ENCODE data around the gene MLPH. TPM values are rescaled to one million over a fixed set of nuclear protein-coding genes. Genes with fewer than 3 reads are reported as not detected.

MLPH gene
- total and polyA plus RNA-seq, 2 of the 4 experiments (the other 2 are of a cell fraction), result 13.8 to 21.6 TPM

DNA sequence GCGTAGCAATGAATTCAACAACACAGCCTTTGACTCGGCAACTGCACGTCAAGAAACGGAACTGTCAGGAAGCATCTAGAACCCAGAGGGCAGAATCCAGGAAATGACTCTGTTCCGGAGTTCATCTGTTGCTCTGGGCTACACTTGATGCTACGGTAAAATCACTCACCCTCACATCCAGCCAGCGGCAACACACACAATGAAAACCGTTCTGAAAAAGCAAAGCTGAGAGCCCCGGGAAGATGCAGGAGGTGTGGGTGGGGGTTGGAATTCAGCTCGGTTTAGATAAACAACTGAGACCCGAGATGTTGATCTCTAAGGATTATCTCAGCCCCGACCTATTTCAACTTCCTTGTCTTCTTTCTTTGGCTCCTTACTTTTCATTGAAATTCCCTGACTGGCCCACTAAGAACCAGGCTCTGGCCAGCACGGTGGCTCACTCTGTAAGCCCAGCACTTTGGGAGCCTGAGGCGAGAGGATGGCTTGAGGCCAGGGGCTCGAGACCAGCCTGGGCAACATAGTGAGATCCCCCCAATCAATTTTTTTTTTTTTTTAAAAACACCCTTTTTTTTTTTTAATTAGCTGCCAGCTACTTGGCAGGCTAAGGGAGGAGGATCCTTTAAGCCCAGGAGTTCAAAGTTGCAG is 116.8 kb downstream of the MLPH start:
- DNase-seq (peak; percentile 80), ATAC-seq (ENCODE audit: low read depth) (peak; percentile 76)
- Histone ChIP-seq H4K8ac (ENCODE audit: low read depth in 2 of 2, low read length in 2 of 2) (peak overlapping the region; percentile 15 to 89; a peak in 3 of 4 replicates), H3K9me1 (ENCODE audit: insufficient read depth, low read length) (peaks cover 9% of the 10 kb centered on the region; the same call in 1 of the 2 replicates), H3K4me2 (ENCODE audit: low read depth, low read length) (peak overlapping the region; percentile 62), H3K14ac (replicated peaks; ENCODE audit: low read depth, low read length) (peak overlapping the region; percentile 75), H2BK20ac (ENCODE audit: low read depth, low read length) (peak overlapping the region; percentile 93), H3K9ac (ENCODE audit: low read depth, low read length) (no peak overlapping the region; the same call in 1 of the 2 replicates), H4K20me1 (ENCODE audit: insufficient read depth, low read length) (no peaks in the 10 kb centered on the region), H3K18ac (ENCODE audit: low read depth, low read length) (peak overlapping the region; percentile 16), H3K23ac (ENCODE audit: low read depth, low read length) (peak overlapping the region; percentile 54), H3K36me3 (ENCODE audit: control insufficient read depth, insufficient read depth, low read length) (no peaks in the 10 kb centered on the region), H2AK9ac (replicated peaks; ENCODE audit: low read depth, low read length, poor library complexity) (peak overlapping the region; percentile 93), H2BK15ac (ENCODE audit: low read depth, low read length) (peak overlapping the region; percentile 72; the same call in 1 of the 3 replicates), H2BK5ac (ENCODE audit: low read depth, low read length, poor library complexity, severe bottlenecking) (peak overlapping the region; percentile 51), H3K27me3 (ENCODE audit: control insufficient read depth, insufficient read depth, low read length) (no peaks in the 10 kb centered on the region), H4K91ac (ENCODE audit: insufficient read depth, low read depth, low read length) (peak overlapping the region; percentile 82), H3K79me1 (ENCODE audit: low read depth in 1 of 2, low read length in 2 of 2) (no peaks in the 10 kb centered on the region), H4K5ac (ENCODE audit: low read depth, low read length) (peak overlapping the region; percentile 4), H3K4me1 (ENCODE audit: control insufficient read depth, insufficient read depth, low read length) (peaks cover 7% of the 10 kb centered on the region), H2AFZ (replicated peaks; ENCODE audit: low read length, poor library complexity) (peak overlapping the region; percentile 90), H3K9me3 (ENCODE audit: control insufficient read depth, insufficient read depth, low read length) (no peaks in the 10 kb centered on the region), H2AK5ac (ENCODE audit: low read depth, low read length) (peak overlapping the region; percentile 69; the same call in 1 of the 2 replicates), H2BK120ac (ENCODE audit: low read depth, low read length) (peak overlapping the region; percentile 88), H3K56ac (ENCODE audit: extremely low read depth, insufficient read depth, low read length) (peak overlapping the region; percentile 20; the same call in 1 of the 2 replicates), H3K27ac (ENCODE audit: insufficient read depth, low read length) (peak overlapping the region; percentile 15; the same call in 1 of the 2 replicates), H3K4me3 (ENCODE audit: insufficient read depth, low read depth, low read length) (no peak overlapping the region), H3K4ac (ENCODE audit: low read depth, low read length) (peak overlapping the region; percentile 75)
- ChIA-PET POLR2A (ENCODE audit: unreplicated experiment) (interaction anchor here (0.6 kb wide), 1 partner anchor 39 kb away, joined by 7 read pairs; no protein-coding TSS in a partner anchor), CTCF (interaction anchor here (1.0 kb wide), 2 partner anchors 22 to 83 kb away, joined by 4 read pairs; no protein-coding TSS in a partner anchor)
- in situ Hi-C loops (cut with MboI; ENCODE audit: low sequenced_read_pairs), result no loop called here
- TF ChIP-seq MAZ (IDR thresholded peaks at IDR 0.05; ENCODE audit: borderline replicate concordance, low read depth, low read length), result no peak
- TF ChIP-seq CHD1 (IDR thresholded peaks at IDR 0.05; ENCODE audit: low read depth, low read length), result no peak
- TF ChIP-seq USF2 (IDR thresholded peaks at IDR 0.05; ENCODE audit: low read depth, low read length), result no peak
- no peak for TF ChIP-seq MXI1 (IDR thresholded peaks at IDR 0.05; ENCODE audit: borderline replicate concordance, low read depth, low read length)
- no peak for TF ChIP-seq RAD21 (IDR thresholded peaks at IDR 0.05; ENCODE audit: low read length)
- no peak for TF ChIP-seq RFX5 (IDR thresholded peaks at IDR 0.05; ENCODE audit: low read depth, low read length)
- no peak for TF ChIP-seq FOS (IDR thresholded peaks at IDR 0.05; ENCODE audit: low read depth, low read length)
- intact Hi-C loops (cut with micrococcal nuclease), result loop anchor here (5.0 kb wide), 1 partner anchor 138 kb away; no protein-coding TSS in a partner anchor
- no TSS peak for BruUV-seq (replicated peaks)
- dilution Hi-C loops (cut with HindIII; ENCODE audit: low sequenced_read_pairs, unreplicated experiment), result no loop called here
- 21% methylated on average over 3 of the region's 15 CpGs; no CpG with 5 or more reads in 1 of the 2 experiments for WGBS, 2 experiments (ENCODE audit: extremely low coverage in 2 of 2, insufficient read length in 1 of 2)

All from IMR-90 (cell line).